ENCODE measurements around the gene MPDZ. TPM values are rescaled to one million over a fixed set of nuclear protein-coding genes. Genes with fewer than 3 reads are reported as not detected.

Gene MPDZ
- 70.7 TPM for total RNA-seq
- long read RNA-seq, full-length matches to known transcripts: 7 of 62 reads
- long read RNA-seq, partial matches to known transcripts: 18 of 62 reads
- long read RNA-seq, other reads (novel, unspliced or antisense): 37 of 62 reads

GRCh38 chr9:13279284-13280141 lies at the start of gene MPDZ:
Gene MPDZ, minus strand, starts transcription at chr9:13279692. Its CDS starts 29,377 bp downstream, at chr9:13250315.
- Histone ChIP-seq H3K9me3 (replicated peaks) (no peaks in the 10 kb centered on the region), H3K36me3 (no peaks in the 10 kb centered on the region), H3K4me3 (peak within 1 kb of the TSS; percentile 83), H3K4me1 (peaks cover 50% of the 10 kb centered on the region), H3K27ac (replicated peaks) (peak within 1 kb of the TSS; percentile 96), H3K27me3 (ENCODE audit: low read depth) (no peaks in the 10 kb centered on the region)
- peak; percentile 76 for DNase-seq
- TF ChIP-seq CTCF (IDR thresholded peaks at IDR 0.05; ENCODE audit: borderline replicate concordance): peak; percentile 26
- intact Hi-C loops (cut with micrococcal nuclease): no loop called here

- Histone ChIP-seq H3K27ac (replicated peaks) (no peak overlapping the region), H3K27me3 (ENCODE audit: low read depth) (no peaks in the 10 kb centered on the region), H3K4me1 (peaks cover 6% of the 10 kb centered on the region), H3K36me3 (no peaks in the 10 kb centered on the region), H3K4me3 (no peak overlapping the region), H3K9me3 (replicated peaks) (no peaks in the 10 kb centered on the region)
- TF ChIP-seq CTCF (IDR thresholded peaks at IDR 0.05; ENCODE audit: borderline replicate concordance): no peak
- no peak for DNase-seq
- intact Hi-C loops (cut with micrococcal nuclease): no loop called here
Measured at GRCh38 chr9:13324988-13325387, 45.5 kb upstream of the MPDZ start.

GRCh38 chr9:13322828-13323550 lies 43.5 kb upstream of the MPDZ start:
- intact Hi-C loops (cut with micrococcal nuclease): no loop called here
- no peak overlapping the region for H3K4me3 ChIP-seq
- H3K27ac ChIP-seq (replicated peaks): no peak overlapping the region
- no peak for TF ChIP-seq CTCF (IDR thresholded peaks at IDR 0.05; ENCODE audit: borderline replicate concordance)
- peaks cover 2% of the 10 kb centered on the region for H3K4me1 ChIP-seq
- peaks cover 8% of the 10 kb centered on the region for H3K9me3 ChIP-seq (replicated peaks)
- no peaks in the 10 kb centered on the region for H3K27me3 ChIP-seq (ENCODE audit: low read depth)
- peak; percentile 12 for DNase-seq
- H3K36me3 ChIP-seq: no peaks in the 10 kb centered on the region

DNA sequence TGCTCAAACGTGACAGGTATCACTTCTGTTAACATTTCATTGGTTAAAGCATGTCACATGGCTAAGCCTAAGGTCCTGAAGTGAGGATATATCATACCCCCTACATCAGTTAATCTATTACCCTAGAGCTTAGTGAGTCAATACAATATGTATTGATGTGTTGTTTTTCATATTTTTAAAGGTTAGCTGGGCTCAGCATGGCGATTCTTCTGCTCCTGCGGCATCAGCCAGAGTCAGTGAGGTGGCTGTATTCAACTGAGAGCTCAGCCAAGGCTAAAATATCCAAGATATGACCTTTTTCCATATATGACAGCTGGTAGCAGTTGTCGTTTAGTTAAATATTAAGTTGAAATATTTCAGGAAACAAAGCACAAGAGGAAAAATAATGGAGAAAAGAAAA lies 38.5 kb upstream of the MPDZ start:
- TF ChIP-seq CTCF (IDR thresholded peaks at IDR 0.05; ENCODE audit: borderline replicate concordance): no peak
- no peaks in the 10 kb centered on the region for H3K36me3 ChIP-seq
- no peak overlapping the region for H3K27ac ChIP-seq (replicated peaks)
- intact Hi-C loops (cut with micrococcal nuclease): no loop called here
- peaks cover 14% of the 10 kb centered on the region for H3K9me3 ChIP-seq (replicated peaks)
- H3K27me3 ChIP-seq (ENCODE audit: low read depth): no peaks in the 10 kb centered on the region
- no peak for DNase-seq
- H3K4me1 ChIP-seq: no peaks in the 10 kb centered on the region
- no peak overlapping the region for H3K4me3 ChIP-seq

DNA sequence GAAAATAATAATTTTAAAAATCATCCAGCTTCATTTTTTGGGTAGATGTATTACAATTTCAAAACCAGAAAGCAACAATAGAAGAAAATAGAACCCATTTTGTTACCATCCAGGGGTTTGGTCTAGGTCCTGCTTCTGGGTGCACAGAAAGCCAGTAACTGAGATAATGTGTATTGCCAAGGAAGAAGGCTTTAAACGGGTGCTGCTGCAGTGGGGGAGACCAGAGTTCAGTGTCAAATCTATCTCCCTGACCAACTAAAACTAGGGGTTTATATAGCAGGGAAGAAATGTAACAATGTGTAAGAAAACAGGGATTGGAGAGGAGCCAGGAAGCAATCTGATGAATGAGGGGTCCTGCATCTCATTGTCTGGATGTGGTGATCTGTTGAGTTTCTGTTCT lies 17.5 kb upstream of the MPDZ start:
- H3K4me1 ChIP-seq: peaks cover 13% of the 10 kb centered on the region
- DNase-seq: no peak
- no peak for TF ChIP-seq CTCF (IDR thresholded peaks at IDR 0.05; ENCODE audit: borderline replicate concordance)
- H3K27ac ChIP-seq (replicated peaks): no peak overlapping the region
- no peaks in the 10 kb centered on the region for H3K27me3 ChIP-seq (ENCODE audit: low read depth)
- H3K4me3 ChIP-seq: no peak overlapping the region
- H3K36me3 ChIP-seq: no peaks in the 10 kb centered on the region
- intact Hi-C loops (cut with micrococcal nuclease): no loop called here
- no peaks in the 10 kb centered on the region for H3K9me3 ChIP-seq (replicated peaks)

All from left ventricle myocardium inferior (tissue), 1 donor.